GM10266 (cell line): ENCODE measurements around the gene ITGA11.

Experiments
- DNase-seq: peaks from one replicate; pipeline ENCODE4 v3.0.0; 2012; ENCODE audit errors: extremely low spot score
- TF ChIP-seq, protein P1 (sequence below): IDR thresholded peaks from 2 replicates; pipeline ENCODE4 v1.5.1; 2012; ENCODE audit warnings: mild to moderate bottlenecking, low read depth; ENCODE audit not compliant: control insufficient read depth, insufficient read depth; ENCODE audit errors: missing control alignments

Gene ITGA11

DNA sequence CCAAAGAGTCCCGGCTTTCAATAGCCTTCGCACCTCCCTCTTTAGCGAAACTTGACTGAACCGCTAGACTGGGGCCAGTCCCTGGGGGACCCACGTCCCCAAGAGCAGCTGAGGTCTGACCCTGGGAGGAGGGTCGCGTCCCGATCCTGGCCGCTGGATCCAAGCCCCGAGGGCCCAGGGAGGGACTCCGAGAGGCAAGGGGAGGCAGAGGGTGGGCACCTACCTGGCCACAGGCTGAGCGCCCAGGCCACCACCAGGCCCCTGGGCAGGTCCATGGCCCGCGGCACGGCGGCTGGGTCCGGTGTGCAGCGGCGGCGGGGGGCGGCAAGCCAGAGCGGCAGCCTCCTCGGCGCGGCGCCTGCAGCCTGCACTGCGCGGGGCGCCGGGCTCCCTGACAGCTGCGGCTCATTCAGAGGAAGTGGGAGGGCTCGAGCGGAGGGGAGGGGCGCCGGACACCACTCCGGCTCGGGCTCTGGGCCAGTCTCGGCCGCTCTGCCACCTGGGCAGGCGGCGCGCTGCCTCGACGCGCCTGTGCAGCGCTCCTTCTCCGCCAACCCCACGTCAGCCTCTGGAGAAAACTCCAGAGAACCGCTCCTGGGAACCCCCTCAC is at the start of gene ITGA11:
Gene ITGA11, minus strand, starts transcription at position 372 of the 610 bp plus-strand sequence. Its CDS starts 97 bp downstream, at position 275.
- DNase-seq: peak; percentile 50
- TF ChIP-seq, protein P1, sequence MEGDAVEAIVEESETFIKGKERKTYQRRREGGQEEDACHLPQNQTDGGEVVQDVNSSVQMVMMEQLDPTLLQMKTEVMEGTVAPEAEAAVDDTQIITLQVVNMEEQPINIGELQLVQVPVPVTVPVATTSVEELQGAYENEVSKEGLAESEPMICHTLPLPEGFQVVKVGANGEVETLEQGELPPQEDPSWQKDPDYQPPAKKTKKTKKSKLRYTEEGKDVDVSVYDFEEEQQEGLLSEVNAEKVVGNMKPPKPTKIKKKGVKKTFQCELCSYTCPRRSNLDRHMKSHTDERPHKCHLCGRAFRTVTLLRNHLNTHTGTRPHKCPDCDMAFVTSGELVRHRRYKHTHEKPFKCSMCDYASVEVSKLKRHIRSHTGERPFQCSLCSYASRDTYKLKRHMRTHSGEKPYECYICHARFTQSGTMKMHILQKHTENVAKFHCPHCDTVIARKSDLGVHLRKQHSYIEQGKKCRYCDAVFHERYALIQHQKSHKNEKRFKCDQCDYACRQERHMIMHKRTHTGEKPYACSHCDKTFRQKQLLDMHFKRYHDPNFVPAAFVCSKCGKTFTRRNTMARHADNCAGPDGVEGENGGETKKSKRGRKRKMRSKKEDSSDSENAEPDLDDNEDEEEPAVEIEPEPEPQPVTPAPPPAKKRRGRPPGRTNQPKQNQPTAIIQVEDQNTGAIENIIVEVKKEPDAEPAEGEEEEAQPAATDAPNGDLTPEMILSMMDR: no peak

GRCh38 chr15:68481321-68481720 is 49.4 kb upstream of the ITGA11 start:
- DNase-seq: no peak

GRCh38 chr15:68480296-68480695 is 48.3 kb upstream of the ITGA11 start:
- TF ChIP-seq, protein P1: no peak
- DNase-seq: no peak

More at GRCh38 chr15:68481321-68481720, 49.4 kb upstream of the ITGA11 start:
- TF ChIP-seq, protein P1: no peak

DNA sequence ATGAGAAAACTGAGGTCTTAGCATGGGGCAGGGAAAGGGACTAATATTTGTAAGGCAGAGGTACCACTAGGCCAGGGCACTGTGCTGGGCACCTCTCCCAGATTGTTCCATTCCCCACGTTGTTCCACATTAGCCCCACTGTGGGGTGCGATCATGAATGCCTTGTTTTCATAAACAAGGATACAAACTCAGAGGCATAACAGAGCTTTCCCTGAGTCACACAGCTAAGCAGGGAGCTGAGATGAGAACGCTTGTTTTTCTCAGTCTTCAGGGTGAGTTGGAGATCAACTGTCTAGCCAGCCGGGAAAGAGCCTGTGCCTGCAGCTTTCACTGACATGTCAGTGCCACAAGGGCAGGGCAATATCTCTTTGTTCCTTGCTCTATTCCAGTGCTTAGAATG is 47.9 kb upstream of the ITGA11 start:
- TF ChIP-seq, protein P1: no peak
- no peak for DNase-seq

DNA sequence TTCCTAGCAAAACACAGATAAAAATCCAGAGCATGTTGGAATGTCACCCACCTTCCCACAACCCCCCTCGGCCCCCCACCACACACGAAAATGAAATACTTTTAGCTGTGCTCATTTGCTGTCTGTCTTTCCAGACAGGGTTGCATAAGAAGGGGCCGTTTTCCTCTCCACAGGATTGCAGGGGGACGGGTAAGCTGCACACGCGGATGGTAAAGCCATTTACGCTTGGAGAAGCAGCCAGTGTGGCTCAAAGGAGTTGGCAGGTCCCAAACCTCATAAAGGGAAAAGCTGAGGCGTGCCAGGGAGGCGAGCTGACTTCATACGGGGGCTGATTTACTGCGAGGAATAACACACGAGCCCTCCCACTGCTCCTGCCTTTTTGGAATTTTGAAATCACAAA is 47.4 kb upstream of the ITGA11 start:
- TF ChIP-seq, protein P1: no peak
- no peak for DNase-seq

DNA sequence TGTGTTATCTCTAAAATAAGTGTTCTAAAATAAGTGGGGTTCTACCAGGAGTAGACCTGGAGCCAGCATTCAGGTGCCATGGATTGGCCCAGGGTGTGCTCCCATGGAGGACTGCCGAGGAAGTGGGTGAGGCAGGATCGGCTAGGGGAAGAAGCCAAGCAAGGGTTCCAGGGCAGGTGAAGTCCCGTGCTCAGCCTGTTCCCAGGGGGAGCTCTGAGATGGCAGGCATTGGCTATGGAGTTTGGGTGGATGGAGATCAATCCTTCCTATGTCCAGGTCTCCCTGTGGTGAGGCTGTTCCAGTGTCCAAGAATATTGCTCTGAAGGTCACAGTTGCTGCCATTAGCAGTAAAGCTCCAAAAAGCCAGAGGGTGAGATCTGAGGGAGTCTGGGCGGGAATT is 46.9 kb upstream of the ITGA11 start:
- no peak for DNase-seq
- TF ChIP-seq, protein P1: no peak

DNA sequence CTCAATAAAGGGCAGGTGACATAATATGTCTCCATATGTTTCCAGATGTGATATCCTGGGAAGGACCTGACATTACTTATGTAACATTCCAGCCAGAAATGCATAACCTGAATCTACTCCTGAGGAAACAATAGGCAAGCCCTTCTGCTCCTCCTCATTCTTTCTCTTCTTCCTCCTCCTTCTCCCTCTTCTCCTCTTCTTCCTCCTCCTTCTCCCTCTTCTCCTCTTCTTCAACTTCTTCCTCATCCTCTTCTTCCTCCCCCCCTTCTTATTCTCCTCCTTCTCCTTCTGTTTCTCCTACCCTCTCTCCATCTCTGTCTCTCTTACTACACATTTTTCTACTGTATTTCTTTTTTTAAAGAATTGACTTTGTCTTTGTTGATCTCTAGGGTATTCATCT is 43.5 kb upstream of the ITGA11 start:
- DNase-seq: no peak
- TF ChIP-seq, protein P1: no peak
